Hepatocyte (in vitro differentiated cells): Measurements from ENCODE around the gene TMEM63B.

Source experiments
- CTCF ChIP-seq: fragments of 200-600 bp; sonication (generic); IDR thresholded peaks from 2 replicates; pipeline ENCODE4 v1.5.1; 2016; ENCODE audit warnings: antibody characterized with exemption, mild to moderate bottlenecking; ENCODE audit not compliant: poor library complexity
- EZH2 ChIP-seq: fragments of 200-600 bp; sonication (generic); IDR thresholded peaks from 2 replicates; pipeline ENCODE4 v1.6.1; 2016; ENCODE audit warnings: antibody characterized with exemption, mild to moderate bottlenecking, borderline replicate concordance
- EZH2phosphoT487 ChIP-seq: fragments of 200-600 bp; sonication (generic); IDR thresholded peaks from one replicate; pipeline ENCODE4 v1.6.1; 2018; ENCODE audit warnings: antibody characterized with exemption, mild to moderate bottlenecking, low read depth, moderate library complexity; ENCODE audit not compliant: unreplicated experiment, severe bottlenecking

- TF ChIP-seq CTCF (no peak), EZH2 (no peak), EZH2phosphoT487 (no peak)
These were observed 28.2 kb upstream of the TMEM63B start for GRCh38 chr6:44099192-44099591.
